Effector CD8-positive, alpha-beta T cell (primary cell): Measurements from ENCODE around the gene LRPAP1.
"Not testable (repeated sequence)": the region's sequence is repeated elsewhere in the genome, so short reads cannot be mapped to it uniquely, and the experiment has no call there.

ENCODE experiments used
- DNase-seq: peaks from one replicate; lab custom pipeline; 2025; lab: John Stamatoyannopoulos, UW

LRPAP1 gene

DNA sequence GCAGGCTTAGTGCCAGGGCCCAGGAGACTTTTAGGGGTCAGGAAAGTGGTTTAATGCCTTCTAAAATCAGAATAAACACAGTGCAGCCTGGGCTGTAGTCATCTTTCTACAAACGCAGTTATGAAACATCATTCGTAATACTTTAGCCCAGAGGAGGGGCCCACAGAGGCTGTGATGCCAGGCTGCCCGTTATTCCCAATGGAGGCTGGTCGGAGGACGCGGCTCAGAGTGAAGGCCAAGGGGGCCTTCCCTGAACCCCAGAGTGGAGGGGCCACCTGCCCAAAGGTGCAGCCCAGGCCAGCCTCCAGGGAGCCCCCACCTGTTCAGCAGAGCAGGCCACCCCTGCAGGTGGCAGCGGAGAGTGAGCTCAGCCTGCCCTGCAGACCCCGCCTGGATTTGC is 29.9 kb upstream of the LRPAP1 start:
- DNase-seq: not testable (repeated sequence)

DNA sequence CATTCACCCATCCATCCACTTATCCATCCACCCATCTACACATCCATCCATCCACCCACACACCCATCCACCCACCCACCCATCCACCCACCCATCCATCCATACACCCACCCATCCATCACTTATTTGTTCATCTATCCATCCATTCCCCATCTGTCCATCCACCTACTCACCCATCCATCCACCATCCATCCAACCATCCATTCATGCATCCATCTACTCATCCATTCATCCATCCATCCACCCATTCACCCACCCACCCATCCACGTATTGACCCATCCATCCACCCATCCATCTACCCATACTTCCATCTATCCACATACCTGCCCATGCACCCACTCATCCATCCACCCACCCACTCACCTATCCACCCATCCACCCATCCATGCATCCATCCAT is 28.2 kb upstream of the LRPAP1 start:
- DNase-seq: not testable (repeated sequence)

DNA sequence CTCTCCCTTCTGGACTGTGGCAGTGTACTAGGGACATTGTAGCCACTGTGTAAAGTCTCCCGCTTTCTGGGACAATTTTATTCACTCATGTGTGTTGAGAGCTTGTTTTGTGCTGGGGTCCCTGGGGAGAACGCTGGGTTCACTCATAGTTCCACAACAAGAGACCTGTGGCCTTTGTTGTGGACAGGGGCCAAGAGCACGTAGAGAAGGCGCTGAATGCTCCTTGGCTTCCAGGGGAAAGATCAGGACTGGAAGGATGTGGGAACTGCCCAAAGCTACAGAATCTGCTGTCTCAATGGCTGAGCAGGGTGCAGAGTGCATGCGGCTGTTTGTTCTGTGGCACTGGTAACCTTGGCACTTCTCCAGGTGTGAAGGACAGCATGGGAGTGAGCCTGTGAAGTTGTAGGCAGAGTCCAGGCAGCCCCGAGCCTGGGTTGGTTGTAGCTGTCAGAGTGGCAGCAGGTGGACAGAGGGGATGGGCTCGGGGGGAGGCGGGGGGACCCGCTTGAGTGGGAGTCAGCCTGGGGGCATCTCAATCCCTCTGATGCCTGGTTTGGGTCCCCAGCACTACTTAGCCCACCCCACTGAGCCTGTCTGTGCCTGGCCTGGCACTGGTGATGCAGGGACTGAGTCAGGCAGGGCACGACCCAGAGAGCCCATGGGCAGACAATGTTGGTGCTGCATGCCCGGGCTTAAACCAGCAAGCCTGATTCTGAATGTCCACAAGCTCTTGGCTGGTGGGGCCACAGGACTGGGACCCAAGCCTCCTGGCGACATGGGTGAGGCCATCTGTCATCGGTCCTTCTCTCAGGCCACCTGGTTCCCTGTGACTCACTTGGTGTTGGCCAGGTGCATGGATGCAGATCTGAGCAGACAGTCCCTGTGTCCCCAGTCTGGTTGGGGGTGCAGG is 27.4 kb upstream of the LRPAP1 start:
- DNase-seq: not testable (repeated sequence)

DNA sequence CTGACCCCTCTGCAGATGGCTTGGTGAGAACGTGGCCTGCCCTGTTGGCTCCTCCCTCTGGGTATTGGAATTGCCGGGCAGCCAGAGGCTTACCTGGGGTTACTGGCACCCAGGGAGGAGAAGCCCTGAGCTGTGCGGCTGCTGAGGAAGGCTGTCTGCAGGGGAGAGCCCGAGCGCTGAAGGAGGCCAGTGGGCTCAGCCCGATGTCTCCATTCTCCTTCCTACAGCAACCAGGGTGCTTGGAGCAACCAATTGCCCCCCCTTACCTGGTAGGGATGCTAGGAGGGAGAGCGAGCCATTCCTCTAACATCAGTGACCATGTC is 26.3 kb upstream of the LRPAP1 start:
- not testable (repeated sequence) for DNase-seq

DNA sequence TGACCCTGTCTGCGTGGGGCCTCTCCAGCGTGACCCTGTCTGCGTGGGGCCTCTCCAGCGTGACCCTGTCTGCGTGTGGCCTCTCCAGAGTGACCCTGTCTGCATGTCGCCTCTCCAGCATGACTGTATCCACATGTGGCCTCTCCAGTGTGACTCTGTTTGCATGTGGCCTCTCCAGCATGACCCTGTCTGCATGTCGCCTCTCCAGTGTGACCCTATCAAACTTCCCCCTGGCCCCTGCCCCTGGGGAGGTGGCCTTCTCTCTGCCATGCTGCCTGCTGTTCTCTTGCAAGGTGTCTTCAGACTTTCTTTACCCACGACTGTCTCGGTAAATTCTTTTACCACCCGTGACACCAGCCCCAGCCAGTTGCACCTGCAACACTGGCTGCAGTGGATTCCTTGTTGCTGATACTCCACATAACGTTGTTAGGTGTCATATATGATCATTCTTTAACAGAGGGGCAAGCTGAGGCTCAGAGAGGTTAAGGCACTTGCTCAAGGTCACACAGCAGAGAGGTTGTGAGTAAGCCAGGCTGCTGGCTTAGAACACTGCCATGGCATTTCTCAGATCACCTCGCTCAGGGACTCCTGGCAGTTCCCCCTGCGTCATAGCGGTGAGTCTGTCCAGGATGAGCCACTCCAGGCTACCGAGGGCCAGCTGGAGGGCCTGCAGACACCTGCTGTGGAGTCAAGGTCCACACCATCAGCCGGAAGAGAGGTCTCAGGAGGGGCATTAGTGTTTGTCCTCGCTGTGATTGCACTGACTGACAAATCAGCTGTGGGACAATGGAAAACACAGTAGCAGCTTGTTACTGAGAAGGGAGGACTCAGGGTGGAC is 25.7 kb upstream of the LRPAP1 start:
- DNase-seq: not testable (repeated sequence)

DNA sequence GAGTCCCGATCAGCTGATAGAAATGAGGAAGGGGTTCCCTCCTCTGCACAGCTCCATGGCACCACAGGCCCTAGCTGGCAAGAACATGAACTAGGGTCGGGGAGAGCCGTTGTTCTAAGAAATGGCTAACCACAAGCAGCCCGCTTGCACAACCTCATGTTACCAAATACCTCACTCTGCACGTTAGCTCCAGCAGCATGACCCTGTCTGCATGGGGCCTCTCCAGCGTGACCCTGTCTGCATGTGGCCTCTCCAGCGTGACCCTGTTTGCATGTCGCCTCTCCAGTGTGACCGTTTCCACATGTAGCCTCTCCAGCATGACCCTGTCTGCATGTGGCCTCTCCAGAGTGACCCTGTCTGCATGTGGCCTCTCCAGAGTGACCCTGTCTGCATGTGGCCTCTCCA is 24.9 kb upstream of the LRPAP1 start:
- not testable (repeated sequence) for DNase-seq

DNA sequence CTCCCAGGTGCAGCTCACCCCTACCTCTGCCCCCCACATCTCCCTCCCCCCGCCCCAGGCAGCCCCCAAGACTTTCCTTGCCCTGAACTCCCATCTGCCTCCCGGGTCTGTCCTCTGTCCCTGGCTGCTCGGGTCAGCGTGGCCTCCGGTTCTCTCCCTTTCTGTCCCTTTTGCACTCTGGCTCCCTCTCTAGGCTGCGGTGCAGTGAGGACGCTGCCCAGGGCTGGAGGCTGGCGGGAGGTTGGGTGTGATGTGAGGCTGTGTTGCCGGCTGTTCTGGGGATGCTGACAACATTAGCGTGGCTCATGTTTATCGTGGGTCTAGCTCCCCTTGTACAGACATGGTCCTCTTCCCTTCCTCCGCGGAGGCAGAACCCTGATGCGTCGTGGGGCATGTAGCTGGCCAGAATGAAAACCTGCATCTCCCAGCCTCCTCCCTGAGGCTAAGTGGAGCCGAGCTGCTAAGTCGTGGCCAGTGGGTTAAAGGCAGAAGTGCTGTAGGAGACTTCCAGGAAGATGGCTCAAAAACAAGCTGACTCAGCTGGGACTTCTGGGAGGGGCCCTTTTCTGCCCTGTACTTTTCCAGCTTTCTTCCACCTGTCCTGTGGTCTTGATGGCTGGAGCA is 24.1 kb upstream of the LRPAP1 start:
- DNase-seq: not testable (repeated sequence)

DNA sequence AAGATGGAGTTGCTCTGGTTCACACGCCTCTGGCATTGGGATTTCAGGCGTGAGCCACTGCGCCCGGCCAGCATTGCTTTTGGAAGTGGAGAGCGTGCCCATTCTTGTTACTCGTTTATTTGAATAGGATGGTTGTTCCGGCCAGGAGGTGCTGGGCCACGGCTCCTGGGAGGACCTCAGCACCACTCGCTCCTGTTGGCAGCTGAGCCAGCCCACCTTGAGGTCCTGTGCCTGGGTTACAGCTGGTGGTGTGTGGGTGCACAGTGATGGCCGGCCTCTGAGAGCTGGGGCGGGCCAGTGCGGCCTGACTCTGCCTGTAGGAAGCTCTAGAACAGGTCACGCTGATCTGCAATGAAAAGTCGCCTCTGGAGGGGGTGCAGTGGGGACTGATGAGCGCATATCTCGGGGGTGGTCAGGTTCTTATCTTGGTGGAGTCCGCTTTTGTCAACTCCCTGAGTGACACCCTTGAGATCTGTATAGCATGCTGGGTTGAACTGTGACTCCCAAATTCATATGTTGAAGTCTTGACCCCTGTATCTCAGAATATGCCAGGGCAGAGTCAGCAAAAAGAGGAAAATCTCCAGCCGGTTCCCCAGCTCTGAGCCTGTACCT is 23.3 kb upstream of the LRPAP1 start:
- not testable (repeated sequence) for DNase-seq

DNA sequence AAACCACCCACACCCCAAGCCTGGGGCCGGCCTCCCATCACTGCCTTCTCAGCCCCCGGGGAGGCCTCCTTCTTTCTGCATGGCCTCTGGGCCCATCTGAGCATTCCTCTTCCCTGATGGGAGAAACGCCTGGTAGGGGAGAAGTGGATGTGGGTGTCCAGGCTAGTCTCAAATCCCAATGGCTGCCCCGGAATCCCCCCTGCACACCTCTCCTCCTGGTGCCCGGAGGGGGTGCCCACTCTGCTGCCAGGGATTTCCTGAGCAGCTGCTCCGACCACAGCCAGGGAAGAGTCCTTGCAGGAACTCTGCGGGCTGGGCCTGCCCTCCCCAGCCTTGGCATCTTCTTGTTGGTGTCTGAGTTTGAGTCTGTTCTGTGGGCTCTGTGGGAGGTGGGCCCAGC is 19.1 kb upstream of the LRPAP1 start:
- not testable (repeated sequence) for DNase-seq

DNA sequence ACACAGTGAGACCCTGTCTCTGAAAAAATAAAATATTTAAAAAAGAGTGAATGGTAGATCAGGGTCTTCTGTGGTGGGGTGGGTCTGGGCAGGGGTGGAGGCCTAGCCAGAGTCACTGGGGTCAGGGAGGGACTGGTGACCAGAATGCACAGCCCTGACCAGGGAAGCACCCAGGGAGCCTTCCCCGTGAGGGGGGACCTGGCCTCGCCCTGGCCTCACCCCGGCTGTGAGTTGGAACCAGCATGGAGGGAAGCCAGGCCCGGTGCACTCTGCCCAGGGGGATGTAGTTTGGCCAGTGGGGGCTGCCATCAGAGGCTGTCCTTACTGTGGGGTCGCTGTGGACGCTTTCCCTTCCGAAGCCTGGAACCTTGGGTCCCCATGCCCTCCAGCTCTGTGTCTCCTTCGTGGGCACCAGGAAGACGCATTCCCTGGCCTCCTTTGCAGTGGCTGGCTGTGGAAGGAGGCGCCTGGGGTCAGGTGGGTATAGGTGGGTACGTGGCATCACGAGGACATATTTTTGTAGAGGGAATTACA is 18.6 kb upstream of the LRPAP1 start:
- DNase-seq: not testable (repeated sequence)

DNA sequence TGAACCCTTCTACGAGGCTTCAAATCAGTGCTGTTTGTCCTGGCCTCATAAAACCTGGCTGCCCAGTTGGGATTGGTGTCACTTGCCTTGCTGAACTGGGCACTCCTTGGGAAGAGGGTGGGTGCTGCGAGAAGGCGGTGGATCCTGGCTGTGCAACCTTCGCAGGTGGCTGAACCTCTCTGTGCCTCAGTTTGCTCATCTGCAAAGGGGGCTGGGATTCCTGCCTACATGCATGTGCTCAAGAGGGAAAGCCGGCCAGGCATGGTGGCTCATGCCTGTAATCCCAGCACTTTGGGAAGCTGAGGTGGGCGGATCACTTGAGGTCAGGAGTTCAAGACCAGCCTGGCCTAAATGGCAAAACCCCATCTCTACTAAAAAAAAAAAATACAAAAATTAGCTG is 17.8 kb upstream of the LRPAP1 start:
- not testable (repeated sequence) for DNase-seq

DNA sequence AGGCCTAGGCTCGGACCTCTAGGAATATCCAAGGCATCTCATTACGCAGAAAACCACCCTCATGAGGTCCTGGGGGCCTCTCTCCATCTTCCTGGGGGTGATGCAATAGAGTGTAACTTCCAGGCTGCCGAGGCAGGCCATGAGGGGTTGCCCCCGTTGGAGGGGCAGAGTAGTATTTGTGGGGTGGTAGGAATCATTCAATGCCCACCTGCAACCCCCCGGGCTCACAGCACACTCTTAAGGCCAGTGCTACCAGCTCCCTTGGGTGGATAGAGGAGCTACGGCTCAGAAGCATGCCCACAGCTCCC is 17.4 kb upstream of the LRPAP1 start:
- DNase-seq: not testable (repeated sequence)

DNA sequence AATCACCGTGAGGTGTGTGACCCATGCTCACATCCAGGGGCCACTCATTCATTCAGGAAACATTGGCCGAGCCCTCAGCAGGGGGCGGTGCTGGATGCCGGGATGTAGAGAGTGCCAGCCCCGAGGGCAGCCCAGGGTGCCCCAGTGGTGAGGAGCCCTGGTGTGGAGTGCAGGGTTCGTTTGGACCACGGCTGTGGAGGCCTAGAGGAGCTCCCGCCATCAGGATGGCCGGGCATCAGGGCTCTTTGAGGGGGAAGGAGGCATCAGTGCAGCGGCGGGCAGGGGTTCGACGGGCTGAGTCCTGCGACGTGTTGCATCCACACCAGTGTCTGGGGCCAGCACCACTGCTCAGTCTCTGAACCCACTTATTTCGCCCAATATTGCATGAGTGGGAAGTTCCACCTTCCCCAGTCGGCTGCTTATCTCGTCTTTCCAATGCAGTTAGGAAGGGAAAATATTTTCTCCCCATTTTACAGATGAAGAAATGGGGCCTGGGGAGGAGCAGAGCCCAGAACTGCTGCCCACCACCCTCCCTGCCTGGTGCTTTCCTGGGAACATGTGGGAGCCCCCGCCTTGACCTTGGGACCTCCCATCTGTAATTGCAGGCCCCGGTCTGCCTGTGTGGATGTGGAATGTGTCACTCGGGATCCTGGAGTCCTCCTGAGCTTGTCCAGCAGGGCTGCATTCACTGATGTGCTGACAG is 16.9 kb upstream of the LRPAP1 start:
- not testable (repeated sequence) for DNase-seq

DNA sequence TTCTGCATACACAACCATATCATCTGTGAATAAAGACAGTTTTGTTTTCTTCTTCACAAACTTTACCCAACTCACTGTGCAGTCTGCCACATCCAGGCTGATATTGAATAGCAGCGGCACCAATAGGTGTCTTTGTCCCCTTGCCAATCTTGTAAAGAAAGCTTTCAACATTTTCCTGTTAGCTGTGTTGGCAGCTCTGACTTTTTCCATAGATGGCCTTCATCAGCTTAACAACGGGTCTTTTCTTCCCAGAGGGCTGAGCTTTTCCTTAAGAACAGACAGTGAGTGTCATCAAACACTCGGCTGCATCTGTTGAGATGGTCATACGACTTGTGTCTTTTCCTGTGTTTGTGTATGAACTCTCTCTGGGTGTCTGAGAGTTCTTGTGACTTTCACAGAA is 14.5 kb upstream of the LRPAP1 start:
- not testable (repeated sequence) for DNase-seq

DNA sequence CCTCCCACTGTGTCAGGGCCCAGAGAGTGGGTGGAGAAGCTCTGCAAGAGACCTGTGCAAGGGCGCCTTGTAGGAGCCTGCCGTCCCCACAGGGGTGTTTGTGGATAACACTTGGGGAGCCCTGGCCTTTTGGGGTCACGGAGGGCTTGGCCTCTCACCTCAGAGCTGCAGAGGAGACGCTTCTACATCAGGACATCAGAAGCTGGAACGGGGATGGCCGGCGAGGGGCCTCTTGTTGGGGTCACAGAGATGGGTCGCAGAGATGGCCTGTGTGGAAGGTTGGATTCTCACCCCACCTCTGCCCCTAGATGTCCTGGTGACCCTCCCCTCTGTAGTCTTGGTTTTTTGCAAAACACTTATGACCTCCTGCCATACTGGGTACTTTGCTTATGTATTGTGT is 13.1 kb upstream of the LRPAP1 start:
- DNase-seq: not testable (repeated sequence)

DNA sequence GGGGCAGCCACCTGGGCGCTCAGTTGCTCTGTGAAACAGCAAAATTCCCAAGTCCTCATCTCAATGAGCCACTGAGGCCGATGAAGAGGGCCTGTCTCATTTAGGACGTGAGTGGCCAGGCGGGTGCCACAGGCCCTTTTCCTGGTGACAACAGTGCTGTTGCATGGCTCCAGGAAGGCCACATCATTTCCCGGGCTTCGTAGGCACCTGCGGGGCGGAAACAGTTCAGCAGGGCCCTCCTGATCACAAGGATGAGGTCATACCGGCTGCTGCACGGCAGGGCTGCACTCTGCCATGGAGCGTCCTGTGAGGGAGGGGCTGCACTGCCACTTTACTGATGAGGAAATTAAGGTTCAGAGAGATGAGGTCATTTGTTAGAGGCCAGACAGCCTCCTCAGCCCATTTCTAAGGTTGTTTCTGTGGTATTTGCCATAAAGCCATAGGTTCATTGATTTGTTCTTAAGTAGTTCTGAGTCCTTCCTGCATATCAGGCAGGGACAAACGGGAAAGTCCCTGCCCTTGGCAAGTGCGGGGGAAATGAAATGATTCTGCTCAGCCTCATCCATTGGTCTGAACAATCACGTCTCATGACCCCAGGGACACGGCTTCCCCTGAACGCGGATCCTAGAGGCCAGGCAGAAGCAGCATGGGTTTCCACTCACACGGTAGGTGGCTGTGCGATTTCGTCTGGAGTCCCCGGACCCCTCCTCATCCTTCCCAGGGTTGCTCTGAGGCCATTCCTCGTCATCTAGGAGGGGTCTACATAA is 12.2 kb upstream of the LRPAP1 start:
- DNase-seq: not testable (repeated sequence)

DNA sequence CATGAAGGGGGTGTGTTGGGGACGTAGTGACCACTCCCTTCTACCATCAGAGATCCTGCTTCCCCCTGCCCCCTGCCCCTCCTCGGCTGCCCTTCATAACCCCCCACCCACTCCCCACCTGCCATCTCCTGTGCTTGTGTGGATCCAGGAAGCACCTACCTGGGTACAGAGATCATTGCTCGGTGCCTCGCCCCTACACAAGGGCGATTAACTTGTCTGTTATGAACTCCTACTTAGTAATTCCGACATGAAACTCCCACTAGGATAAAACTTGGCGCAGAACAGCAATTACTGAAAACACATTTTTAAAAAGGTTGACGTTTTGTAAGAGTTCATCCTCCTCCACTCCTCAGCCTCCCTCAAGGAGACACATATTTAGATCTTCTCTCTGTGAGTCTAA is 11.2 kb upstream of the LRPAP1 start:
- DNase-seq: not testable (repeated sequence)

DNA sequence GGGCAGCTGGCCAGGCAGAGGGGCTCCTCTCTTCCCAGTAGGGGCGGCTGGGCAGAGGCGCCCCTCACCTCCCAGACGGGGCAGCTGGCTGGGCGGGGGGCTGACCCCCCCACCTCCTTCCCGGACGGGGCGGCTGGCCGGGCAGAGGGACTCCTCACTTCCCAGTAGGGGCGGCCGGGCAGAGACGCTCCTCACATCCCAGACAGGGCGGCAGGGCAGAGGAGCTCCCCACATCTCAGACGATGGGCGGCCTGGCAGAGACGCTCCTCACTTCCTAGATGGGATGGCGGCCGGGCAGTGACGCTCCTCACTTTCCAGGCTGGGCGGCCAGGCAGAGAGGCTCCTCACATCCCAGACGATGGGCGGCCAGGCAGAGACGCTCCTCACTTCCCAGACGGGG is 6.7 kb upstream of the LRPAP1 start:
- DNase-seq: not testable (repeated sequence)

DNA sequence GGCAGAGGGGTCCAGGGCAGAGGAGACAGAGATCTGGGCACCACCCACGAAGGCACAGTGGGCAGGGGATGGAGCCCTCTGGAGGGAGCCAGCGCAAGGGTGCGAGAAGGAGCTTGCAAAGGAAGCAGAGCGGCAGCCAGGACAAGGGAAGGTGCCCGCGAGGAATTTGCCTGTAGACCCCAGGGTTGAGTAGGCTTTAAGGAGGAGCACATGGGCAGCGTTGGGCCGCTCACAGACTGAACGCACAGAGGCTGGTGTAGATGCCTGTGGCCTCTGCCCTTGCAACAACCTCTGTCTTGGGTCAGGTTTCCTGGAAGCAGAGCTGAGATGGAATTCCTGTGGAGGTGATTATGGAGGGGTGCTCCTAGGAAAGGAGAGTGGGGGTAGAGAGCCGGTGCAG is 3.6 kb upstream of the LRPAP1 start:
- not testable (repeated sequence) for DNase-seq

DNA sequence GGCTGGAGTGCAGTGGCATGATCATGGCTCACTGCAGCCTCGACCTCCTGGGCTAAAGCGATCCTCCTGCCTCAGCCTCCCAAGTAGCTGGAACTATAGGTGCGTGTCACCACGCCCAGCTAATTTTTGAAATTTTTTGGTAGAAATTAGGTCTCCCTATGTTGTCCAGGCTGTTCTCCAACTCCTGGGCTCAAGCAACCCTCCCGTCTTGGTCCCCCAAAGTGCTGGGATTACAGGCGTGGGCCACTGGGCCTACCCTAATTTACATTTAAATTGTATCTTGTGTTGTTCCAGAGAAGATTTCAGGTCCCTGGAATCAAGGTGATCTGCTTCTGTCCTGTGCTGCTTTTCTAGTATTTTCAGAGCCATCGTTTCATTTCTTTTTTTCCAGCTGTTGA is 1.2 kb upstream of the LRPAP1 start:
- no peak for DNase-seq
